KOPT-K1 (cell line): ENCODE data around the gene LIN37.

Source experiments
- H3K27ac ChIP-seq: fragments of 200-600 bp; sonication (generic); 2 replicates; pipeline ENCODE4 v1.5.1; 2016; ENCODE audit warnings: antibody characterized with exemption, mild to moderate bottlenecking, low read depth, low read length; ENCODE audit not compliant: poor library complexity, severe bottlenecking
- H3K36me3 ChIP-seq: fragments of 200-600 bp; sonication (generic); 2 replicates; pipeline ENCODE4 v1.5.1; 2017; ENCODE audit warnings: antibody characterized with exemption, mild to moderate bottlenecking, low read length, moderate library complexity; ENCODE audit not compliant: insufficient read depth
- H3K9me3 ChIP-seq: fragments of 200-600 bp; sonication (generic); 2 replicates; pipeline ENCODE4 v1.5.1; 2017; ENCODE audit warnings: antibody characterized with exemption, low read length, mild to moderate bottlenecking; ENCODE audit not compliant: insufficient read depth, poor library complexity, severe bottlenecking

LIN37 gene

GRCh38 chr19:35779033-35779432 lies 30.7 kb downstream of the LIN37 start:
- H3K27ac ChIP-seq: no peak overlapping the region
- peaks cover 71% of the 10 kb centered on the region for H3K36me3 ChIP-seq
- no peaks in the 10 kb centered on the region for H3K9me3 ChIP-seq

- H3K27ac ChIP-seq: no peak overlapping the region
- no peaks in the 10 kb centered on the region for H3K9me3 ChIP-seq
- peaks cover 77% of the 10 kb centered on the region for H3K36me3 ChIP-seq
Measured at GRCh38 chr19:35780058-35780457, 31.7 kb downstream of the LIN37 start.

DNA sequence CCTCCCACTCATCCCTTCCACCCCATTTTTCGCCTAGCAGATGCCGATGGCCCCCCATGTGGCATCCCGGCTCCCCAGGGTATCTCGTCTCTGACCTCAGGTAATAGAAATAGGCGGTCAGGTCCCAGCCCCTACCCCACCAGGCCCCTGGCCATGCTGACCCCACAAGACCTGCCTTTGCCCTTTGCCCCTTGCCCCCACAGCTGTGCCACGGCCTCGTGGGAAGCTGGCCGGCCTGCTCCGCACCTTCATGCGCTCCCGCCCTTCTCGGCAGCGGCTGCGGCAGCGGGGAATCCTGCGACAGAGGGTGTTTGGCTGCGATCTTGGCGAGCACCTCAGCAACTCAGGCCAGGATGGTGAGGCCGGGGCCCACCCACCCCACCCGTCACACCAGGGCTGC lies 32.3 kb downstream of the LIN37 start:
- H3K9me3 ChIP-seq: no peaks in the 10 kb centered on the region
- peaks cover 84% of the 10 kb centered on the region for H3K36me3 ChIP-seq
- no peak overlapping the region for H3K27ac ChIP-seq

- H3K36me3 ChIP-seq: peaks cover 93% of the 10 kb centered on the region
- no peak overlapping the region for H3K27ac ChIP-seq
- no peaks in the 10 kb centered on the region for H3K9me3 ChIP-seq
Measured at GRCh38 chr19:35781650-35782049, 33.3 kb downstream of the LIN37 start.

DNA sequence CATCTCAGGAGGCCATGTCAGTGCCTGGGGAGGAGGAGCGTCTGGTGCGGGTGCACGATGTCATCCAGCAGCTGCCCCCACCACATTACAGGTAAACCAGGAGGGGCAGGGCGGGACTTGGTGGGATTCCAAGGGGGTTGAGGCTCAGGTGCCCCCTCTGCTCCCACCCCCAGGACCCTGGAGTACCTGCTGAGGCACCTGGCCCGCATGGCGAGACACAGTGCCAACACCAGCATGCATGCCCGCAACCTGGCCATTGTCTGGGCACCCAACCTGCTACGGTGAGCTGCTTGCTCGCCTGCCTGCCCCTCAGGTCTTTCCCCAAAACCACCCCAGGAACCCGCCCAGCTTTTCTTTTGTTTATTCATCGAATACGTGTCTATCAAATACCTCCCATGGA lies 34.2 kb downstream of the LIN37 start:
- Histone ChIP-seq H3K9me3 (no peaks in the 10 kb centered on the region), H3K27ac (no peak overlapping the region), H3K36me3 (peaks cover 96% of the 10 kb centered on the region)

DNA sequence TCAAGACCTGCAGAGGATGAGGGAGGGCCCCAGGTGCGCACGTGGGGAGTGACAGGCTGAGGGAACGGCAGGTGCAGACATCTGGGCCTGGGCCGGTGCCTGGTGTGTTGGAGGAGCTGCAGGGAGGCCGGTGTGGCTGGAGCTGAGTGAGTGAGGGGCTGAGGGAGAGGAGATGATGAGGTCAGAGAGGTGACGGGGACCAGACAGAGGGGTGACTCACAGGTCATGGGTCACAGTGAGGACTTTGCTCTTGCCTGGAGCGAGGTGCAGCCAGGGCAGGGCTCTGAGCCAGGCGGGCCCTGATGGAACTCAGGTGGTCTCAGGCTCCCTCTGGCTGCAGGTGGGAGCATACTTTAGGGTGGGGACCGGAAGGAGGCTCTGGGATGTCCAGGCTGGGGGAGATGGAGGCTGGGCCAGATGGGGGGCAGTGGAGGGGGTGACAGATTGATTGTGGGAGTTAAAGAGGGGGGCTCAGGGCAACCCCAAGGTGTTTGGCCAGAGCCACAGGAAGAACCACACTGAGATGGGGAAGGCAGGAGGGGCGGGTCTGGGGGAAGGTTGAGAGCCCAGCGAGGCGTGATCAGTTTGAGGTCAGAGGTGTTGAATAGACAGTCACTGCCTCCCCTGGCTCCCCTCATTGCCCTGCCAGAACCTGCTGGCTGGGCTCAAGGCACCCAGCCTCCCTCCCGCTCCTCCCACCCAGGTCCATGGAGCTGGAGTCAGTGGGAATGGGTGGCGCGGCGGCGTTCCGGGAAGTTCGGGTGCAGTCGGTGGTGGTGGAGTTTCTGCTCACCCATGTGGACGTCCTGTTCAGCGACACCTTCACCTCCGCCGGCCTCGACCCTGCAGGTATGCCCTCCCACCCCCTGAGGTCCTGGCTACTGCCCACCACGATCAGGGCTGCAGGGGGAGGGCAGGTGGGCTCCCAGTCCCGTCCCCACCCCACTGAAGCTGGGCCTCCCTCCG lies 35.4 kb downstream of the LIN37 start:
- Histone ChIP-seq H3K27ac (no peak overlapping the region), H3K36me3 (peaks cover 88% of the 10 kb centered on the region)

GRCh38 chr19:35784503-35785338 lies 36.3 kb downstream of the LIN37 start:
- Histone ChIP-seq H3K9me3 (no peaks in the 10 kb centered on the region), H3K27ac (no peak overlapping the region), H3K36me3 (peaks cover 78% of the 10 kb centered on the region)

More for the DNA sequence above, 35.4 kb downstream of the LIN37 start:
- no peaks in the 10 kb centered on the region for H3K9me3 ChIP-seq

DNA sequence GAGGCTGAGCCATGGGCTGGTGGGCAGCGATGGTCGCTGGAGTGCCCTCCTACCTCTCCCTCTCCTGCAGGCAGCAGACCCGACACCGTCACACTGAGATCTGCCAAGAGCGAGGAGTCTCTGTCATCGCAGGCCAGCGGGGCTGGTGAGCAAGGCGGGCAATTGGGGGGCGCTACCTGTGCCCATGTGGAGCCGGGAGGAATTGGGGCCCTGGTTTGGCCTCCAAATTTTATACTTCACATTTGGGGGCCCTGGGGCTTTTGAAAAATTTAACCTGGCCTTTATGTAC lies 36.9 kb downstream of the LIN37 start:
- no peaks in the 10 kb centered on the region for H3K9me3 ChIP-seq
- H3K36me3 ChIP-seq: peaks cover 73% of the 10 kb centered on the region
- H3K27ac ChIP-seq: no peak overlapping the region

- no peak overlapping the region for H3K27ac ChIP-seq
- no peaks in the 10 kb centered on the region for H3K9me3 ChIP-seq
- H3K36me3 ChIP-seq: peaks cover 60% of the 10 kb centered on the region
Measured at GRCh38 chr19:35786299-35787160, 38.2 kb downstream of the LIN37 start.

- peaks cover 52% of the 10 kb centered on the region for H3K36me3 ChIP-seq
- H3K27ac ChIP-seq: no peak overlapping the region
- H3K9me3 ChIP-seq: no peaks in the 10 kb centered on the region
Measured at GRCh38 chr19:35787227-35787799, 38.9 kb downstream of the LIN37 start.

- peaks cover 42% of the 10 kb centered on the region for H3K36me3 ChIP-seq
- no peak overlapping the region for H3K27ac ChIP-seq
- no peaks in the 10 kb centered on the region for H3K9me3 ChIP-seq
Measured at GRCh38 chr19:35788205-35788960, 40.0 kb downstream of the LIN37 start.

- Histone ChIP-seq H3K36me3 (peaks cover 32% of the 10 kb centered on the region), H3K27ac (no peak overlapping the region), H3K9me3 (no peaks in the 10 kb centered on the region)
Measured at GRCh38 chr19:35789195-35789977, 41.0 kb downstream of the LIN37 start.
